K562 (cell line): Measurements from ENCODE around the gene CD19. TPM values are rescaled to one million over a fixed set of nuclear protein-coding genes. Genes with fewer than 3 reads are reported as not detected.

Experiments used
- EP300 ChIP-seq: IDR thresholded peaks from 2 replicates; pipeline ENCODE4 v1.6.1; 2012; ENCODE audit warnings: low read length, improper control_type of control experiment
- EWSR1 ChIP-seq: fragments of 450-650 bp; IDR thresholded peaks from 2 replicates; pipeline ENCODE4 v1.6.1; 2018; ENCODE audit warnings: borderline replicate concordance, mild to moderate bottlenecking, low read depth, moderate library complexity; ENCODE audit not compliant: partially characterized antibody
- GATAD2A ChIP-seq: fragments of 450-650 bp; IDR thresholded peaks from 2 replicates; pipeline ENCODE4 v1.6.1; 2017
- IRF2 ChIP-seq: sonication (generic); formaldehyde crosslinking; IDR thresholded peaks from 2 replicates; pipeline ENCODE4 v1.8.1; 2022; ENCODE audit warnings: mild to moderate bottlenecking, missing genetic modification reagents
- KAT7 ChIP-seq: sonication (generic); formaldehyde crosslinking; IDR thresholded peaks from 2 replicates; pipeline ENCODE4 v1.8.0; 2022; ENCODE audit warnings: missing genetic modification reagents, mild to moderate bottlenecking, borderline replicate concordance
- KDM2B ChIP-seq: fragments of 250-450 bp; sonication (Bioruptor Pico); IDR thresholded peaks from 2 replicates; pipeline ENCODE4 v1.8.0; 2021; ENCODE audit warnings: mild to moderate bottlenecking, moderate library complexity
- MEF2A ChIP-seq: IDR thresholded peaks from 2 replicates; pipeline ENCODE4 v1.6.1; 2011; ENCODE audit warnings: low read depth, mild to moderate bottlenecking, low read length, moderate library complexity; ENCODE audit not compliant: control insufficient read depth
- PBX2 ChIP-seq, 2 experiments: IDR thresholded peaks in 1 of 2; conservative IDR thresholded peaks in 1 of 2; 2 replicates each; pipeline ENCODE4 v1.6.1; 2016; ENCODE audit warnings: low read depth in 2 of 2, mild to moderate bottlenecking in 1 of 2, missing compliant biosample characterization in 1 of 2, missing genetic modification characterization in 1 of 2, moderate library complexity in 1 of 2
- POLR2AphosphoS5 ChIP-seq: IDR thresholded peaks from 2 replicates; pipeline ENCODE4 v1.6.1; 2011; ENCODE audit warnings: mild to moderate bottlenecking, low read depth, low read length, moderate library complexity; ENCODE audit not compliant: control insufficient read depth, insufficient read depth
- RERE ChIP-seq: sonication (generic); formaldehyde crosslinking; IDR thresholded peaks from 2 replicates; pipeline ENCODE4 v1.8.0; 2023; ENCODE audit warnings: missing genetic modification reagents, mild to moderate bottlenecking, borderline replicate concordance
- ZC3H11A ChIP-seq: IDR thresholded peaks from 2 replicates; pipeline ENCODE4 v1.6.1; 2012; ENCODE audit warnings: low read depth, low read length, improper control_type of control experiment
- ZNF282 ChIP-seq: sonication (generic); formaldehyde crosslinking; IDR thresholded peaks from 2 replicates; pipeline ENCODE4 v1.8.1; 2023; ENCODE audit warnings: missing genetic modification reagents
- polyA plus RNA-seq, 8 experiments: library from polyadenylated mRNA; depleted of rRNA in 4 of 8; stranded (reverse) in 5 of 8; unstranded in 3 of 8; fragments of >200 nt; fragmentation: Nextera tagmentation in 2 of 8; fragmentation: Illumina TruSeq in 1 of 8; extraction: Ambion mirVana in 2 of 8; extraction: Trizol in 1 of 8; gene quantifications; 2 replicates each; pipeline versions ENCODE4 v1.2.1 to v1.2.3, GENCODE V29; 2011 to 2014; ENCODE audit warnings: inconsistent platforms in 1 of 8, missing spikeins in 1 of 8
- total RNA-seq, 7 experiments: library from RNA; depleted of rRNA in 6 of 7; stranded (reverse); fragments of >200 nt in 6 of 7; fragmentation: Illumina TruSeq in 2 of 7; extraction: Trizol in 2 of 7; gene quantifications; 2 replicates each; pipeline versions ENCODE4 v1.2.1 to v1.2.3, GENCODE V29; 2011 to 2021; ENCODE audit warnings: low replicate concordance in 1 of 7
- TF ChIP-seq, protein P1 (sequence below): fragments of 450-650 bp; IDR thresholded peaks from 2 replicates; pipeline ENCODE4 v1.6.1; 2017; ENCODE audit warnings: antibody characterized with exemption

Gene CD19
- total and polyA plus RNA-seq, 9 of the 15 experiments (the other 6 are each of a cell fraction or from before 2014, with no cell fraction given): 0.27 to 3.7 (median 2.0) TPM; not detected in 1

- TF ChIP-seq, protein P1, sequence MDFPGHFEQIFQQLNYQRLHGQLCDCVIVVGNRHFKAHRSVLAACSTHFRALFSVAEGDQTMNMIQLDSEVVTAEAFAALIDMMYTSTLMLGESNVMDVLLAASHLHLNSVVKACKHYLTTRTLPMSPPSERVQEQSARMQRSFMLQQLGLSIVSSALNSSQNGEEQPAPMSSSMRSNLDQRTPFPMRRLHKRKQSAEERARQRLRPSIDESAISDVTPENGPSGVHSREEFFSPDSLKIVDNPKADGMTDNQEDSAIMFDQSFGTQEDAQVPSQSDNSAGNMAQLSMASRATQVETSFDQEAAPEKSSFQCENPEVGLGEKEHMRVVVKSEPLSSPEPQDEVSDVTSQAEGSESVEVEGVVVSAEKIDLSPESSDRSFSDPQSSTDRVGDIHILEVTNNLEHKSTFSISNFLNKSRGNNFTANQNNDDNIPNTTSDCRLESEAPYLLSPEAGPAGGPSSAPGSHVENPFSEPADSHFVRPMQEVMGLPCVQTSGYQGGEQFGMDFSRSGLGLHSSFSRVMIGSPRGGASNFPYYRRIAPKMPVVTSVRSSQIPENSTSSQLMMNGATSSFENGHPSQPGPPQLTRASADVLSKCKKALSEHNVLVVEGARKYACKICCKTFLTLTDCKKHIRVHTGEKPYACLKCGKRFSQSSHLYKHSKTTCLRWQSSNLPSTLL: no peak
- TF ChIP-seq MEF2A: no peak
- TF ChIP-seq IRF2 (CRISPR knock-in tag): no peak
- TF ChIP-seq KDM2B (CRISPR knock-in tag): no peak
- peak; percentile 75 for TF ChIP-seq POLR2AphosphoS5
- no peak for TF ChIP-seq EWSR1
- peak; percentile 92 for TF ChIP-seq PBX2 (CRISPR knock-in tag; IDR thresholded peaks at IDR 0.05; ENCODE audit: low read depth)
- peak; percentile 100 for TF ChIP-seq PBX2 (tag; conservative IDR thresholded peaks at IDR 0.05; ENCODE audit: low read depth)
- TF ChIP-seq ZC3H11A: no peak
- no peak for TF ChIP-seq KAT7 (CRISPR knock-in tag)
- no peak for TF ChIP-seq ZNF282 (CRISPR knock-in tag)
- TF ChIP-seq RERE: no peak
- TF ChIP-seq GATAD2A: 0 out of 2 replicates have a peak, but pooled peaks have one; percentile 30
- TF ChIP-seq EP300: no peak
- TF ChIP-seq, all 486 proteins: peak for 103
Observed at GRCh38 chr16:28950648-28951409, 19.1 kb downstream of the CD19 start, which contains the start of gene NFATC2IP (continued).
